ENCODE data around the gene AMACR.

DNA sequence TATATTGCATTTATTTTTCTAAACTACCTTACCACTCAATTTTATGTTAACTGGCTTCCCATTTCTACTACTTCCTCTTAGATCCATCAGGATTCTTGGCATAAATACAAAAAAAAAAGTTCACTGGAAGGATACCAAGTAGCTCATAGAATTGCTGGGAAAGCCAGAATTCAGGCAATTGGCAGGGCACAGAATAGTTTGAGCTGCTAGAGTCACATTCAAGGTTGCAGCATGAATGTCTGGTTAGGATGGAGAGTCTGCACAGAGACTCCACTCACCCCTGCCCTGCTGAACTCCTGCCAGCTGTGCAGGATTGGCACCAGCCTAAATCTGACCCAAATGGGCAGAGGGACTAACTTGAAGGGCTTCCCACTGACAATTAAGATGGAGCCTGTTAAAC lies 4.9 kb upstream of the AMACR start:
- no peak for TF ChIP-seq SIN3A (IDR thresholded peaks at IDR 0.05; ENCODE audit: borderline replicate concordance, insufficient read depth, low read depth, low read length)
- no peak for TF ChIP-seq CTCF (IDR thresholded peaks at IDR 0.05)
- TF ChIP-seq POLR2AphosphoS5 (IDR thresholded peaks at IDR 0.05; ENCODE audit: low read depth, low read length): no peak
- TF ChIP-seq, protein P1, sequence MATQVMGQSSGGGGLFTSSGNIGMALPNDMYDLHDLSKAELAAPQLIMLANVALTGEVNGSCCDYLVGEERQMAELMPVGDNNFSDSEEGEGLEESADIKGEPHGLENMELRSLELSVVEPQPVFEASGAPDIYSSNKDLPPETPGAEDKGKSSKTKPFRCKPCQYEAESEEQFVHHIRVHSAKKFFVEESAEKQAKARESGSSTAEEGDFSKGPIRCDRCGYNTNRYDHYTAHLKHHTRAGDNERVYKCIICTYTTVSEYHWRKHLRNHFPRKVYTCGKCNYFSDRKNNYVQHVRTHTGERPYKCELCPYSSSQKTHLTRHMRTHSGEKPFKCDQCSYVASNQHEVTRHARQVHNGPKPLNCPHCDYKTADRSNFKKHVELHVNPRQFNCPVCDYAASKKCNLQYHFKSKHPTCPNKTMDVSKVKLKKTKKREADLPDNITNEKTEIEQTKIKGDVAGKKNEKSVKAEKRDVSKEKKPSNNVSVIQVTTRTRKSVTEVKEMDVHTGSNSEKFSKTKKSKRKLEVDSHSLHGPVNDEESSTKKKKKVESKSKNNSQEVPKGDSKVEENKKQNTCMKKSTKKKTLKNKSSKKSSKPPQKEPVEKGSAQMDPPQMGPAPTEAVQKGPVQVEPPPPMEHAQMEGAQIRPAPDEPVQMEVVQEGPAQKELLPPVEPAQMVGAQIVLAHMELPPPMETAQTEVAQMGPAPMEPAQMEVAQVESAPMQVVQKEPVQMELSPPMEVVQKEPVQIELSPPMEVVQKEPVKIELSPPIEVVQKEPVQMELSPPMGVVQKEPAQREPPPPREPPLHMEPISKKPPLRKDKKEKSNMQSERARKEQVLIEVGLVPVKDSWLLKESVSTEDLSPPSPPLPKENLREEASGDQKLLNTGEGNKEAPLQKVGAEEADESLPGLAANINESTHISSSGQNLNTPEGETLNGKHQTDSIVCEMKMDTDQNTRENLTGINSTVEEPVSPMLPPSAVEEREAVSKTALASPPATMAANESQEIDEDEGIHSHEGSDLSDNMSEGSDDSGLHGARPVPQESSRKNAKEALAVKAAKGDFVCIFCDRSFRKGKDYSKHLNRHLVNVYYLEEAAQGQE (IDR thresholded peaks at IDR 0.05; ENCODE audit: insufficient read depth in 1 of 2, low read depth in 2 of 2, low read length in 1 of 2): no peak

All from Panc1 (cell line).